DMS114 treated with DMSO at 0.1 percent for 48 hours (cell line): ENCODE data around the gene ARPC3.
"Not testable (repeated sequence)": the region's sequence is repeated elsewhere in the genome, so short reads cannot be mapped to it uniquely, and the experiment has no call there.

Experiments used
- DNase-seq: peaks from one replicate; lab custom pipeline; 2025; ENCODE audit not compliant: unreplicated experiment; lab: John Stamatoyannopoulos, UW

ARPC3 gene

GRCh38 chr12:110449799-110450497 is at the start of gene ARPC3:
ARPC3 (minus strand) TSS chr12:110450337; CDS start chr12:110450260, 77 bp downstream.
- DNase-seq = peak; percentile 91

DNA sequence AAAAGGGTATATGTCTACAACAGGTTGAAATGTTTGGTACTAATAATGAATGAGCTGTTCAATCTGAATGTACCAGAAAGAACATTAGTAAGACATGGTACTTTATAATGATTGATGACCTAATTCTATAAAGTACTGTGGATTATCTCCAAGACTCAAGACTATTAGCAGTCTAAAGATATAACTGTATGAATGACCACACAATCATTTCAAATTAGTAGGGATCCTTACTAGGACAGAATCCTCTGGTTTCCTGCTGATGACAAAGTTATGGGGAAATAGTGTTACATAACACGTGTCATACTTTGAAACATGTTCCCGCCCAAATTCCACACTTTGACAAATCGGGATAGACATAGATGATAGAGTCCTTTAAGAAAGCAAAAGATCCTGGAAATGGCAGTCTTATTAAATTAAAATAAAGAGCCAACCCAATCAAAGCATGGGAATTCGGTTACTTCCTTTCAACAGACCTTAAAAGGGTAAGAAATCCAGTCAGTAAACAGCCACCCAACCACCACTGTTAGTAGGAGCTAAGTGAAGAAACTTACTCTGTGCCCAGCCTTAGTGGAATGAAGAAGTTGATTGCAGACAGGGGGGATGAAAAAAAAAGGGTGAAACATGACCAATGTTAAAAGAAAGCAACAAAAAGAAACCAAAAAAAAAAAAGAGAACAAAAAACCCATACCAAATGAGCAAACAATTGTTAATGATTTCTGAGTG is 49.0 kb upstream of the ARPC3 start:
- DNase-seq = no peak

- DNase-seq = no peak
These were observed 25.3 kb upstream of the ARPC3 start for GRCh38 chr12:110475426-110475825.

- DNase-seq = peak; percentile 98
These were observed 18.3 kb upstream of the ARPC3 start, which contains the start of the genes FAM216A and GPN3 for GRCh38 chr12:110468214-110469048. FAM216A (plus strand) TSS chr12:110468845; CDS start chr12:110468876, 31 bp downstream. GPN3 (minus strand) TSS chr12:110468257; CDS start chr12:110468203, 54 bp downstream.

GRCh38 chr12:110467847-110468213 is 17.7 kb upstream of the ARPC3 start:
- no peak for DNase-seq

DNA sequence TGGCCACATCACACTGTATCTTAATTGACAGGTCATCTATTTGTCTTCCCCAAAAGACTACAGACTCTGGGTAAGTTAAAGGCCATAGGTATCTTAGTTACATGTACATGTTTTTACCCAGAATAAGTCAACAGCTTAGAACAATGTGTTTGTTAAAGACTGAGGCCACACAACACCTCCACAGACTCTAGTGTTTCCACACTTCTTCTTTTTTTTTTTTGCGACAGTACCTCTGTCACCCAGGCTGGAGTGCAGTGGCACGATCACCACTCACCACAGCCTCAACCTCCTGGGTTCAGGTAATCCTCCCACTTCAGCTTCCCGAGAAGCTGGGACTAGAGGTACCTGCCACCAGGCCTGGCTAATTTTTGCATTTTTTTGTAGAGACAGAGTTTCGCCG is 16.7 kb upstream of the ARPC3 start:
- no peak for DNase-seq

GRCh38 chr12:110465765-110466164 is 15.6 kb upstream of the ARPC3 start:
- not testable (repeated sequence) for DNase-seq

DNA sequence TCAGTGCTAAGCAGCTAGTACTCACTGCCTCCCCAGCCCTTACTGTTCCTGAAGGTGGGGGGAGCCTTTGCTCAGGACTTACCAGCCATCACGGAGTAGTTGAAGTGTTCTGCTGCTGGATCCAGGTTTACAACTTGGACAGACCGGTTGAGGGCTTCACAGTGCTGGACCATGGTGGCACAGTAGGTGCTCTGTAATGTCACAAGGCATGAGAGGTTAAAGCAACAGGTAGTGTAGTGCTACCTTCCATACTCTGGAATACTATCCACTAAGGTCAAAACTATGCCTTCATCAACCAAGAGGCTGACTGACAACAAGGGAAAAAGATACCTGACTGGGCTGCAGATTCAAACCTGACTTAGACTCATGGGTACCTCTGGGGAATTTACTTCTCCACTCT is 14.9 kb upstream of the ARPC3 start:
- no peak for DNase-seq

- not testable (repeated sequence) for DNase-seq
These were observed 11.1 kb upstream of the ARPC3 start for GRCh38 chr12:110461189-110461588.

- DNase-seq = no peak
These were observed 8.6 kb upstream of the ARPC3 start for GRCh38 chr12:110458756-110459155.

- DNase-seq = no peak
These were observed 3.6 kb upstream of the ARPC3 start for GRCh38 chr12:110453569-110454296.

GRCh38 chr12:110451263-110451662 is 1.1 kb upstream of the ARPC3 start:
- no peak for DNase-seq

- DNase-seq = no peak
These were observed 5.7 kb downstream of the ARPC3 start for GRCh38 chr12:110444455-110444854.

DNA sequence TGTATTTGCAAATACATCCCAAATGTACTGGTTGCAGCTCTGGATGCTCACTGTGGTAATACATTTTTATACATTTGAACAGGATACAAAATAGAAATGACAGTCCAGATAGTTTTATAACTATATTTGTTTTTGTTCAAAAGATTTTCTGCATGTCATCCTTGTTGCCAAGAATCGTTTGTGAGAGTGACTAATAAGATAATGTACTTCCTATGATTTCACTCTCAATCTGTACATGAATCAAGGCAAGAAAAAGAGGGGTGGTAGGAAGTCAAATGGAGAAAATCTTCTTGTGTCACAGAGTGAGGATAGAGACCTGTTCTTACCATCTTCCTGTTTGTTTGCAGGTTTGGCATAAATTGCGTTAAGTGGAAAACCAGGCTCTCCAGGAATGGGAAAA is 13.9 kb downstream of the ARPC3 start:
- DNase-seq = no peak

DNA sequence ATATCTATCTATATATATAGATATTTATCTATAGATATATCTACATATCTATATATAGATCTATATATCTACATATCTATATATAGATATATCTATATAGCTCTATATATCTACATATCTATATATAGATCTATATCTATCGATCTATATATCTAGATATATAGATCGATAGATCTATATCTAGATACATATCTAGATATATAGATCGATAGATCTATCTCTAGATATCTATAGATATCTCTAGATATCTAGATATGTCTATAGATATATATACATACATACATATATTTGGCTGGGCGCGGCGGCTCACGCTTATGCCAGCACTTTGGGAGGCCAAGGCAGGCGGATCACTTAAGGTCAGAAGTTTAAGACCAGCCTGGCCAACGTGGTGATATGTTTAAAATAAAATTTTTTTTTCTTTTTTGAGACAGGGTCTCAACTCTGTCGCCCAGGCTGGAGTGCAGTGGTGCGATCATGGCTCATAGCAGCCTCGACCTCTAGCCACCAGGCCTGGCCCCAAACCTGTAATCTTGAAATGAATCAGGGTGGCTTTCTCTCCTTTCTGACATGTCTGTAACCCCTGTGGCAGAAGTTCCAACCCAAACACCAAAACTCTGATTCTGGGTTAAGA is 18.1 kb downstream of the ARPC3 start:
- DNase-seq = no peak

DNA sequence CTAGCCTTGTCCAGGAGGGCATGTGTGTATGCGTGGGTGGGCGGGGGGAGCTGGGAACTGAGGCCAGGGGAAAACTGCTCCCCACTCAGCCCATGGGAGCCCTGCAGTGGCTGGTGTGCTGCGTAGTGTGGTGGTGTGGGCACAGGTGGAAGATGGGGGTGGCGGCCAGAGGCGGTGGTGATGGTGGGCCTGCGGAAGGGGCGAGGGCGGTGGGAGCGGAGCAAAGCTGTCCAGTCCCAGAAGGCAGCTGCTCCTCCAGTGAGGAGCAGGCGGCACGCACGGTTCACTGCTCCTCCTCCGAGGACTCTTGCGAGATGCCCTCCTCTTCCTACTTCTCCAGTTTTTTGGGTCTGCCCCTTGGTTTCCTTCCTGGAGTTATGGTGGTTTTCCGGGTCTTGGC is 20.5 kb downstream of the ARPC3 start:
- not testable (repeated sequence) for DNase-seq

DNA sequence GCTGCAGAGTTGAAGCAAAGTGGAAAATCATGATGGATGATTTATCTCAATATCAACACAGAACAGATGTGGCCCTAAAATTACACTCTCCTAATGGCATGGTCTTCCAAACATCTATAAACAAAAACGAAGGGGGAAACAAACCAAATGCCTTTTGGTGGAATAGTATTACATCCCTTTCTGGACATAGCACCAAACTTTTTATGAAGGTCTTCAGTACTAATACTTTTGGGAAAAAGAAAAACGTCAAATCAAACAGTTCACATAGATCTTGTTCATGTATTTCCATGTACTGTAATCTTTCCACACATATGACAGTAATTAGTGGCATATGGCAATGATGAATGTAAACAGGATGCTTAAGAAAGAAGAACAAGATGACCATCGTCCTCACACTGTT is 23.7 kb downstream of the ARPC3 start:
- no peak for DNase-seq

- DNase-seq = no peak
These were observed 25.9 kb downstream of the ARPC3 start for GRCh38 chr12:110424237-110424636.

GRCh38 chr12:110421701-110422100 is 28.4 kb downstream of the ARPC3 start:
- no peak for DNase-seq

- no peak for DNase-seq
These were observed 28.9 kb downstream of the ARPC3 start for GRCh38 chr12:110421159-110421661.
